Small intestine (tissue), 7 donors: ENCODE results near the gene PRRG4. TPM values are rescaled to one million over a fixed set of nuclear protein-coding genes. Genes with fewer than 3 reads are reported as not detected.

ENCODE experiments used
- DNase-seq, 2 donors: peaks; one replicate each; pipeline versions ENCODE4 v3.0.0 to v3.0.0-alpha.2; 2013
- FAIRE-seq: peaks from 2 replicates; lab custom pipeline; 2012; peaks lifted over from hg19 to GRCh38; lab: Jason Lieb, UNC
- H3K27ac ChIP-seq, 3 donors: one replicate each; pipeline ENCODE4 v1.5.1; 2013; ENCODE audit warnings: low read length in 2 of 3, mild to moderate bottlenecking in 2 of 3, control low read depth in 1 of 3, inconsistent platforms in 1 of 3, low read depth in 1 of 3, moderate library complexity in 1 of 3
- H3K27me3 ChIP-seq, 3 donors: one replicate each; pipeline ENCODE4 v1.6.1; 2013; ENCODE audit warnings: low read length in 3 of 3, inconsistent platforms in 1 of 3; ENCODE audit not compliant: control insufficient read depth in 3 of 3, insufficient read depth in 3 of 3
- H3K36me3 ChIP-seq, 3 donors: one replicate each; pipeline ENCODE4 v1.6.1; 2013; ENCODE audit warnings: low read length in 3 of 3, inconsistent platforms in 1 of 3, low read depth in 1 of 3, mild to moderate bottlenecking in 1 of 3, moderate library complexity in 1 of 3; ENCODE audit not compliant: control insufficient read depth in 3 of 3, insufficient read depth in 2 of 3
- H3K4me1 ChIP-seq, 3 donors: one replicate each; pipeline ENCODE4 v1.6.1; 2013; ENCODE audit warnings: low read length in 2 of 3, inconsistent platforms in 1 of 3, low read depth in 1 of 3, mild to moderate bottlenecking in 1 of 3, moderate library complexity in 1 of 3; ENCODE audit not compliant: control insufficient read depth in 3 of 3, insufficient read depth in 2 of 3
- H3K4me3 ChIP-seq, 3 donors: one replicate each; pipeline ENCODE4 v1.5.1; 2013; ENCODE audit warnings: low read length in 3 of 3, control low read depth in 1 of 3, inconsistent platforms in 1 of 3, low read depth in 1 of 3, mild to moderate bottlenecking in 1 of 3, moderate library complexity in 1 of 3
- H3K9me3 ChIP-seq, 2 donors: one replicate each; pipeline ENCODE4 v1.6.1; 2013; ENCODE audit warnings: low read depth in 1 of 2, low read length in 1 of 2; ENCODE audit not compliant: control insufficient read depth in 2 of 2, insufficient read depth in 1 of 2
- WGBS, 3 donors: extraction: QIAGEN DNeasy Blood & Tissue Kit; methylation state at CpG; one replicate each; pipeline ENCODE4 v1.1.7; 2013; 5-methylcytosine and 5-hydroxymethylcytosine counted together
- polyA plus RNA-seq, 4 donors: library from polyadenylated mRNA; stranded (reverse) in 3 of 4; unstranded in 1 of 4; fragments of 200-250 nt in 3 of 4; fragments of 120-200 nt in 1 of 4; gene quantifications; one replicate each; pipeline versions ENCODE4 v1.2.1 to v1.2.3, GENCODE V29; 2013
- donor health status: healthy with polysubstance abuse.
- donor health status: control.
- donor health status: control.
- donor health status: Bipolar disorder and iron deficiency.
- donor health status: healthy.

Gene PRRG4
- polyA plus RNA-seq, 4 donors: 5.1 to 11.2 (median 9.1) TPM

DNA sequence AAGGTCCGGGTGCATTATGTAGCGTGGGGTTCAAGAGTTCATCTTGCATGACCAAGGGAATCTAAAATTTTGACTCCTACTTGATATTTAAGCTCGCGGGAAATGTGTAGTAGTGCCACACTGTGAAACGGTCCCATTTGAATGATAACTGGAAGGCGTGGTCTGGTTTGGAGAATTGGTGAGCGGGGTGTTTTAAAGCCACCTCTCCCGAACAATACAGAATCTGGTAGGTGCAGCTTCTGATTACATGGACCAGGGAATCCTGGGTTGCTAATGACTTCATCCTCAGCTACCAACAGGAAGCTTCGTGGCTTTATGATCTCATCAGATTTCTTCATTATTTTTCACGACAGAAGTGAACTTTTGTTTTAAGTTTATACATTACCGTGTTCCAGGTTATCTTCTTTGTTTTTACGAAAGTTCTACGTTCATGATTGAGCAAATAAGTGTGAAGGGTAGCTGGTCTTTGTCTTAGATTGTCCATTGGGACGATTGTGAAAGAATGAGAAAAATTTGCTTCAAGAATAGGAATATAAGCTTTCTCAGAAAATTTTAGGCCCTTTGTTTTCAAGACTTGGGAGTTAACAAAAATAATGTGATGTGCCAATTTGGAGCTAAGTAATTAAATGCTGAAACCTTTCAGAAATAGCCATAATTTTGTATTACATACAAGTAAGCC is 64.6 kb downstream of the PRRG4 start:
- Histone ChIP-seq H3K4me1 (peaks cover 0 to 7% (median 3%) of the 10 kb centered on the region in 3 donors), H3K9me3 (no peaks in the 10 kb centered on the region), H3K27ac (peak overlapping the region in 2 of 3 donors; percentile 87 to 89), H3K27me3 (peaks cover 0 to 2% (median 0%) of the 10 kb centered on the region in 3 donors), H3K36me3 (peaks cover 0 to 4% (median 0%) of the 10 kb centered on the region in 3 donors), H3K4me3 (peak overlapping the region; percentile 77 to 95 (median 91))
- whole genome bisulfite sequencing, 3 donors: 4 to 13% (median 5%) methylated on average over 14 of the region's 14 CpGs
- FAIRE-seq: no peak
- DNase-seq: peak; percentile 67 to 73

DNA sequence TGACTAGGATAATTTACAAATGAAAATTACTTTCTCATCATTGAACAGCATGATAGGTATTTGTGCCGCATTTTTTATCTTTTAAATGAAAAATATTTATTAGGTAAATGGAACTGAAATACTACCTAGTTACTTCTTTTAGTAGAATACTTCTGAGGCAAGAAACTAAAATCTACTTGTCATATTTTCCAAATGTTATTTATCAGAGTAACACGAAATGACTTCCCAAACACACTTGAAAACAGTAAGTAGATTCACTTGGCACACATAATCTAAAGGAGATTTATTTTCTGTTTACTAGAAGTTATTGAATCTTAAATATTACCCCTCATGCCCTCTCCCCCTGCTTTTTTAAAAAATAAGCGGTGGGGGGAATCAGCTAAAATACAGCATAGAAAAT is 65.2 kb downstream of the PRRG4 start:
- DNase-seq (no peak), FAIRE-seq (no peak)
- peaks cover 0 to 2% (median 0%) of the 10 kb centered on the region in 3 donors for H3K27me3 ChIP-seq
- H3K4me3 ChIP-seq: no peak overlapping the region
- peaks cover 0 to 7% (median 3%) of the 10 kb centered on the region in 3 donors for H3K4me1 ChIP-seq
- H3K27ac ChIP-seq: no peak overlapping the region
- WGBS, 3 donors: 64 to 91% (median 82%) methylated on average over 3 of the region's 3 CpGs
- H3K9me3 ChIP-seq: no peaks in the 10 kb centered on the region
- peaks cover 0 to 4% (median 0%) of the 10 kb centered on the region in 3 donors for H3K36me3 ChIP-seq

DNA sequence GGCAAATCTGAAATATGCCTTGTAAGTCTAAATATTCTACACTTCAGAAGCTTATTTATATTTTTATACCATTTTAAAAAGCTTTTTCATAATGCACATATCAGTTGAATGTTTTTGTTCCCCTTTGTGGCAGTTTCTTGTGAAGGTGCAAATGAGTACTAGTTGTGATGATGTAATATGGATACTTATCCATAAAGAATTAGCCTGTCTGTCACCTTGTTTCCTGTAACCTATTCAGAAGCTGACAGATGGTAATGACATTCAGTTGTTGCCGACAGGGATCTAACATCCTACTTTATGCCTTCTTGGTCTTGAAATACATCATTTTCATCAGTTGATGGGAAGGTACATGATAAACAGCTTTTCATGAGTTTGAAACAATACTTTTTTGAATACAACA is 65.7 kb downstream of the PRRG4 start:
- WGBS, 3 donors: 65 to 87% (median 69%) methylated on average over 1 of the region's 1 CpG
- no peak for FAIRE-seq
- H3K9me3 ChIP-seq: no peaks in the 10 kb centered on the region
- H3K27me3 ChIP-seq: no peaks in the 10 kb centered on the region
- no peak for DNase-seq
- H3K4me1 ChIP-seq: peaks cover 0 to 7% (median 3%) of the 10 kb centered on the region in 3 donors
- H3K36me3 ChIP-seq: peaks cover 0 to 4% (median 0%) of the 10 kb centered on the region in 3 donors
- no peak overlapping the region for H3K4me3 ChIP-seq
- no peak overlapping the region for H3K27ac ChIP-seq

DNA sequence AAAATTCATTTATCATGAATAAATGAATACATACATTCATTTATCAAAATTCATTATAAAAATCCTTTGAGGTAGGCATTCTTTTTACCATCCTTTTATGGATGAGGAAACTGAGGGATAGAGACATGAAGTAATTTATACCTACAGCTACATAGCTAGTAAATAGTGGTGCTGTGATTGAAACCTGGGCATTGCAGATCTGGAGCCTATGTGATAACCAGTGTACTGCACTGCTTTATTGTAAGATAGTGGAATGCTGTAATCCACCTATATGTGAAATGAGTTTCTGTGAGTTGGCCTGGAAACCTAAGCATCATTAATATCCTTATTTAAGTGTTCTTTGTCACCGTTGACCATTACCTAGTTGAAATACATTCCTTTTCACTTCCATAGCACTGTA is 67.4 kb downstream of the PRRG4 start:
- peaks cover 0 to 4% (median 0%) of the 10 kb centered on the region in 3 donors for H3K36me3 ChIP-seq
- no peaks in the 10 kb centered on the region for H3K4me1 ChIP-seq
- no peaks in the 10 kb centered on the region for H3K9me3 ChIP-seq
- no peaks in the 10 kb centered on the region for H3K27me3 ChIP-seq
- FAIRE-seq: no peak
- WGBS, 3 donors: 78 to 89% (median 89%) methylated on average over 1 of the region's 1 CpG
- DNase-seq: no peak
- H3K4me3 ChIP-seq: no peak overlapping the region
- no peak overlapping the region for H3K27ac ChIP-seq

DNA sequence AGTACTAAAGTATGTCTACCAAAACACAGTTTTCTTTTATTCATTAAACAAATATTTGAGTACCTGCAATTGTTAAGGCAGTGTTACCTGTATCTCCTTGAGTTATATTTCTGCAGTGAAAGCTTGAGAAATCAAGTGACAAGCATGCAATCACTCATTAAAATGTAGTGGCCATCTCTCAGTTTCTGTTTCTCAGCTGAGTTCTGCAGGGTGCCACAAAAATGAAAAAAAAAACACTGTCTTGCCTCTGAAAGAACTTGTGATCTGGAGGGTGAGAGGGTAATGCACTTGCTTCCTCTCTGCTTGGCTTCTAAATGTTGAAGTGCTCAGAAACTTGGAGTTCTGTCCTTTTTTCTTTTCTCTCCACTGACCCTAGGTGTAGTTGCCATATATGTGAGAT is 69.7 kb downstream of the PRRG4 start:
- DNase-seq (no peak), FAIRE-seq (no peak)
- H3K36me3 ChIP-seq: peaks cover 0 to 7% (median 0%) of the 10 kb centered on the region in 3 donors
- no peak overlapping the region for H3K27ac ChIP-seq
- no peaks in the 10 kb centered on the region for H3K9me3 ChIP-seq
- H3K4me3 ChIP-seq: no peak overlapping the region
- H3K4me1 ChIP-seq: no peaks in the 10 kb centered on the region
- no peaks in the 10 kb centered on the region for H3K27me3 ChIP-seq

DNA sequence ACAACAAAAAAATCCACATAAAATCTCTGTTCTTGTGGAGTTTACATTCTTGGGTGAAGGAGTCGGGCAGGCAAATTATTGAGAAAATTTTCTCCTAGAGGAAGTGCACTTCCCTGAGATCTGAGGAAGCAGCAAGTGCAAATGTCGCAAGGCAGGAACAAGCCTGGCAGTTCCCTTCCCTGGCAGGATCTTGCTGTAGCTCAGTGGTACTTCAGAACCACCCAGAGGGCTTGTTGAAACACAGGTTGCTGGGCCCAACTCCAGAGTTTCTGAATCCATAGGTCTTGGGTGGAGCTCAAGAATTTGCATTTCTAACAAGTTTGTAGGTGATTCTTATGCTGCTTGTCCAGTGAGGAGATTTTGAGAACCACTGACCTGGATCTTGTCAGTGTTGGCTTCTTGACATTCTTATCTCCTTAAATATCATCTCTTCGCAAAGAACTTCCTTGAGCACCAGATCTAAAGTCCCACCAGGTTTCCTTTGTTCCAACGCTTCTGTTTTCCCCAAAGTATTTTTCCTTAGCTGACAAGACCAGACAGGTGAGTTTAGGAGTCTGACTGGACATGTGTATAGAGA is 72.5 kb downstream of the PRRG4 start:
- H3K27ac ChIP-seq: no peak overlapping the region
- FAIRE-seq: no peak
- no peak for DNase-seq

DNA sequence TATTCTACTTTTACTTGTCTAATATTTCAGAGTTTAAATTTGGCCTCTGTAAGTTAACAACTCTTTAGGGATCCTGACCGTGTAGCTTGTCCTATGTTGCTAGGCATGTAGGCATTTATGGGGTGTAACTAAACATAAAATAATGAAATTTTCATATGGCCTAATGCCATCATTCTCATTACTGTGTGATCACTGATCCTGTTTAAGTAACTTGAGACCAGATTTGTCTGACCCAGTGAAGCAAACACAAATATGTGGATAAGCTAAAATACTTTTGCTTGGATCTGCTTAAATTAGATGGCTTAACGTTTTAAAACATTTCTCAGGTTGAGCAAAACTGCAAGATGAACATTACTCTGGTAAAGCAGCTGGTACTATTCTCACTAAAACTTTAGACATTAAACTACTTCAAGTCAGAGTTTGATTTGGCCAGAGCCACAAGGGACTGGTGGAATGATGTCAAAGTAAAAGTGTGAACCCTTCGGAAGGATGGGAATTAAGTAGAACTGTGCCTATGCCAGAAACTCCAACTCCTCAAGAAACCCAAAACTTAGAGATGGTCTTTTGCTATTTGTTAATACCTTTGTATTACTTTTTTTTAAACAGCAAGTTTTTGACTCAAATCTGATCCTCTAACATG is 75.4 kb downstream of the PRRG4 start:
- no peak for FAIRE-seq
- no peak overlapping the region for H3K4me3 ChIP-seq
- no peak overlapping the region for H3K27ac ChIP-seq
- DNase-seq: no peak
- H3K4me1 ChIP-seq: no peaks in the 10 kb centered on the region
- H3K36me3 ChIP-seq: peaks cover 0 to 4% (median 0%) of the 10 kb centered on the region in 3 donors
- WGBS, 3 donors: 56 to 78% (median 67%) methylated on average over 3 of the region's 3 CpGs
- H3K9me3 ChIP-seq: no peaks in the 10 kb centered on the region
- H3K27me3 ChIP-seq: no peaks in the 10 kb centered on the region

More for the DNA sequence above, 72.5 kb downstream of the PRRG4 start:
- Histone ChIP-seq H3K9me3 (no peaks in the 10 kb centered on the region), H3K27me3 (no peaks in the 10 kb centered on the region), H3K4me1 (no peaks in the 10 kb centered on the region), H3K36me3 (peaks cover 0 to 7% (median 0%) of the 10 kb centered on the region in 3 donors), H3K4me3 (no peak overlapping the region)
- 88 to 89% (median 88%) methylated on average over 4 of the region's 4 CpGs for WGBS, 3 donors
